ENCODE data around the gene MAPKAP1.

Gene MAPKAP1

DNA sequence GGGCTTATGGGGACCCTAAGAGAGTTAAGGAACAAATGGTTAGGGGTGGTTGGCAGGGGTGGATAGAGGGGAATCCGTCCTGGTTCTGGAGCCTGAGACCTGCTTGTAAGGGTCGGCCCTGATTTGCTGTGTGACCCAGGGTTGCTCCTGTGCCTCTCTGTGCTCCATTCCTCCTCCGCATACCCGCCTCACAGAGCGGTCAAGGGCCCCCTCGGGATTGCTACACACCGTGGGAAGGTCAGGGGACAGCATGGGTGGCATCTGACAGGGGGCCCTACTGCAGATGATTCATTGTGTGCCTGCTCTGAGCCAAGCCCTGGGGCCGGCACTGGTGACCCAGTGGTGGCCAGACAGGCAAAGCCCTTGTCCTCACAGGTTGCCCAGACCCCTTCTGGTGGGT lies 283.0 kb downstream of the MAPKAP1 start:
- DNase-seq (ENCODE audit: low read depth in 1 of 2, low spot score in 1 of 2): no peak
- TF ChIP-seq CTCF (IDR thresholded peaks at IDR 0.05; ENCODE audit: insufficient read depth, low read length): no peak
- TF ChIP-seq, protein P1, sequence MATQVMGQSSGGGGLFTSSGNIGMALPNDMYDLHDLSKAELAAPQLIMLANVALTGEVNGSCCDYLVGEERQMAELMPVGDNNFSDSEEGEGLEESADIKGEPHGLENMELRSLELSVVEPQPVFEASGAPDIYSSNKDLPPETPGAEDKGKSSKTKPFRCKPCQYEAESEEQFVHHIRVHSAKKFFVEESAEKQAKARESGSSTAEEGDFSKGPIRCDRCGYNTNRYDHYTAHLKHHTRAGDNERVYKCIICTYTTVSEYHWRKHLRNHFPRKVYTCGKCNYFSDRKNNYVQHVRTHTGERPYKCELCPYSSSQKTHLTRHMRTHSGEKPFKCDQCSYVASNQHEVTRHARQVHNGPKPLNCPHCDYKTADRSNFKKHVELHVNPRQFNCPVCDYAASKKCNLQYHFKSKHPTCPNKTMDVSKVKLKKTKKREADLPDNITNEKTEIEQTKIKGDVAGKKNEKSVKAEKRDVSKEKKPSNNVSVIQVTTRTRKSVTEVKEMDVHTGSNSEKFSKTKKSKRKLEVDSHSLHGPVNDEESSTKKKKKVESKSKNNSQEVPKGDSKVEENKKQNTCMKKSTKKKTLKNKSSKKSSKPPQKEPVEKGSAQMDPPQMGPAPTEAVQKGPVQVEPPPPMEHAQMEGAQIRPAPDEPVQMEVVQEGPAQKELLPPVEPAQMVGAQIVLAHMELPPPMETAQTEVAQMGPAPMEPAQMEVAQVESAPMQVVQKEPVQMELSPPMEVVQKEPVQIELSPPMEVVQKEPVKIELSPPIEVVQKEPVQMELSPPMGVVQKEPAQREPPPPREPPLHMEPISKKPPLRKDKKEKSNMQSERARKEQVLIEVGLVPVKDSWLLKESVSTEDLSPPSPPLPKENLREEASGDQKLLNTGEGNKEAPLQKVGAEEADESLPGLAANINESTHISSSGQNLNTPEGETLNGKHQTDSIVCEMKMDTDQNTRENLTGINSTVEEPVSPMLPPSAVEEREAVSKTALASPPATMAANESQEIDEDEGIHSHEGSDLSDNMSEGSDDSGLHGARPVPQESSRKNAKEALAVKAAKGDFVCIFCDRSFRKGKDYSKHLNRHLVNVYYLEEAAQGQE (IDR thresholded peaks at IDR 0.05; ENCODE audit: insufficient replicate concordance, low read depth): no peak
- TF ChIP-seq SPI1 (IDR thresholded peaks at IDR 0.05; ENCODE audit: borderline replicate concordance, low read depth): no peak
- TF ChIP-seq GABPA (IDR thresholded peaks at IDR 0.05; ENCODE audit: low read depth): no peak
- no peak for TF ChIP-seq POLR2AphosphoS5 (IDR thresholded peaks at IDR 0.05; ENCODE audit: low read depth)
- no peaks in the 10 kb centered on the region for H3K27me3 ChIP-seq (ENCODE audit: insufficient read depth, poor library complexity, severe bottlenecking)
- no peak overlapping the region for H3K27ac ChIP-seq (replicated peaks)
- no peak overlapping the region for H3K4me3 ChIP-seq (replicated peaks; ENCODE audit: insufficient read depth, low read length)

- DNase-seq (ENCODE audit: low read depth in 1 of 2, low spot score in 1 of 2): no peak
- H3K27me3 ChIP-seq (ENCODE audit: insufficient read depth, poor library complexity, severe bottlenecking): no peaks in the 10 kb centered on the region
- no peak for TF ChIP-seq POLR2AphosphoS5 (IDR thresholded peaks at IDR 0.05; ENCODE audit: low read depth)
- TF ChIP-seq GABPA (IDR thresholded peaks at IDR 0.05; ENCODE audit: low read depth): no peak
- no peak for TF ChIP-seq SPI1 (IDR thresholded peaks at IDR 0.05; ENCODE audit: borderline replicate concordance, low read depth)
- TF ChIP-seq CTCF (IDR thresholded peaks at IDR 0.05; ENCODE audit: insufficient read depth, low read length): no peak
- TF ChIP-seq, protein P1 (IDR thresholded peaks at IDR 0.05; ENCODE audit: insufficient replicate concordance, low read depth): no peak
- H3K27ac ChIP-seq (replicated peaks): no peak overlapping the region
- no peak overlapping the region for H3K4me3 ChIP-seq (replicated peaks; ENCODE audit: insufficient read depth, low read length)
Measured at GRCh38 chr9:125422853-125423252, 284.2 kb downstream of the MAPKAP1 start.

GRCh38 chr9:125421591-125422181 lies 285.3 kb downstream of the MAPKAP1 start:
- TF ChIP-seq GABPA (IDR thresholded peaks at IDR 0.05; ENCODE audit: low read depth) (no peak), SPI1 (IDR thresholded peaks at IDR 0.05; ENCODE audit: borderline replicate concordance, low read depth) (no peak), CTCF (IDR thresholded peaks at IDR 0.05; ENCODE audit: insufficient read depth, low read length) (no peak), POLR2AphosphoS5 (IDR thresholded peaks at IDR 0.05; ENCODE audit: low read depth) (no peak)
- TF ChIP-seq, protein P1 (IDR thresholded peaks at IDR 0.05; ENCODE audit: insufficient replicate concordance, low read depth): no peak
- no peak overlapping the region for H3K4me3 ChIP-seq (replicated peaks; ENCODE audit: insufficient read depth, low read length)
- no peak overlapping the region for H3K27ac ChIP-seq (replicated peaks)
- DNase-seq (ENCODE audit: low read depth in 1 of 2, low spot score in 1 of 2): no peak
- H3K27me3 ChIP-seq (ENCODE audit: insufficient read depth, poor library complexity, severe bottlenecking): no peaks in the 10 kb centered on the region

Data from HL-60 (cell line).